HepG2 (cell line): ENCODE measurements around the gene BASP1. TPM values are rescaled to one million over a fixed set of nuclear protein-coding genes. Genes with fewer than 3 reads are reported as not detected.

ENCODE experiments used
- ARNT ChIP-seq: fragments of 450-650 bp; IDR thresholded peaks from 2 replicates; pipeline ENCODE4 v1.6.1; 2017
- MAFK ChIP-seq, 2 experiments: IDR thresholded peaks in 1 of 2; conservative IDR thresholded peaks in 1 of 2; 2 replicates each; pipeline ENCODE4 v1.6.1; 2011; ENCODE audit warnings: improper control_type of control experiment in 2 of 2, low read length in 2 of 2
- PCBP1 ChIP-seq: fragments of 200-400 bp; formaldehyde crosslinking; IDR thresholded peaks from 2 replicates; pipeline ENCODE4 v1.6.1; 2017; ENCODE audit warnings: mild to moderate bottlenecking, low read depth, low read length, borderline replicate concordance
- PHB2 ChIP-seq: fragments of 450-650 bp; IDR thresholded peaks from 2 replicates; pipeline ENCODE4 v1.6.1; 2018; ENCODE audit not compliant: partially characterized antibody
- polyA plus RNA-seq, 8 experiments: library from polyadenylated mRNA; depleted of rRNA in 3 of 8; stranded (reverse) in 7 of 8; unstranded in 1 of 8; fragments of >200 nt; fragmentation: Illumina TruSeq in 4 of 8; extraction: Trizol in 4 of 8; gene quantifications; 2 replicates each; pipeline versions ENCODE4 v1.2.1 to v1.2.3, GENCODE V29; 2011 to 2016; ENCODE audit warnings: low read depth in 4 of 8, missing spikeins in 1 of 8, mixed read lengths in 1 of 8; ENCODE audit not compliant: insufficient read depth in 1 of 8
- total RNA-seq, 5 experiments: library from RNA; depleted of rRNA; stranded (reverse); fragments of >200 nt; fragmentation: Illumina TruSeq; extraction: Trizol; gene quantifications; 2 replicates each; pipeline ENCODE4 v1.2.3, GENCODE V29; 2016; ENCODE audit warnings: low read depth in 1 of 5
- TF ChIP-seq, protein P1 (sequence below): sonication (generic); formaldehyde crosslinking; IDR thresholded peaks from 2 replicates; pipeline ENCODE4 v1.8.0; 2022; ENCODE audit warnings: missing genetic modification reagents, mild to moderate bottlenecking, borderline replicate concordance
- TF ChIP-seq, protein P2 (sequence below): fragments of 450-650 bp; IDR thresholded peaks from 2 replicates; pipeline ENCODE4 v1.6.1; 2016
- TF ChIP-seq, protein P3 (sequence below): sonication (generic); formaldehyde crosslinking; IDR thresholded peaks from one replicate; pipeline ENCODE4 v1.5.1; 2020; ENCODE audit warnings: mild to moderate bottlenecking, missing genetic modification reagents; ENCODE audit errors: not compliant biosample characterization

The BASP1 gene
- total and polyA plus RNA-seq, 2 of the 13 experiments (the other 11 are each of a cell fraction or from before 2014, with no cell fraction given) = 0.04 TPM; not detected in 1

DNA sequence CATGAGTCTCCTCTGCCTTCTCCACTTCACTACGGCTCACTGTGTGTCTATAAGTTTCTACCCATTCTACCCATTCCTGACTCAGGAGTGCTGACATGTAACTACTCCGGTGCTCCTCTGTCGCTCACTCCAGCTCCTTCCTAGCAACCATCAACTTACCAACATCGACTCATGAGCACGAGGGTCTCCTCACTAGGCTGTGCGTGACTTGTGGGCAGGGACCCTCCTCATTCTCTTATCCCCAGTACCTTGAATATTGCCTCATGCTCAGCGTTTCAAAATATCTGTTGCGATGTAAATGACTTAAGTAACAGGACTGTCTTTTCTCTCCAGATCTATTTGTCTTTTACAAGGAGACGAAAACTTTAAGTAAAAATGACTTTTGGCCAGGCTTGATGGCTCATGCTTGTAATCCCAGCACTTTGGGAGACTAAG is 73.1 kb downstream of the BASP1 start (continued):
- TF ChIP-seq, protein P1, sequence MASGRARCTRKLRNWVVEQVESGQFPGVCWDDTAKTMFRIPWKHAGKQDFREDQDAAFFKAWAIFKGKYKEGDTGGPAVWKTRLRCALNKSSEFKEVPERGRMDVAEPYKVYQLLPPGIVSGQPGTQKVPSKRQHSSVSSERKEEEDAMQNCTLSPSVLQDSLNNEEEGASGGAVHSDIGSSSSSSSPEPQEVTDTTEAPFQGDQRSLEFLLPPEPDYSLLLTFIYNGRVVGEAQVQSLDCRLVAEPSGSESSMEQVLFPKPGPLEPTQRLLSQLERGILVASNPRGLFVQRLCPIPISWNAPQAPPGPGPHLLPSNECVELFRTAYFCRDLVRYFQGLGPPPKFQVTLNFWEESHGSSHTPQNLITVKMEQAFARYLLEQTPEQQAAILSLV (CRISPR knock-in tag) = no peak
- TF ChIP-seq, protein P2, sequence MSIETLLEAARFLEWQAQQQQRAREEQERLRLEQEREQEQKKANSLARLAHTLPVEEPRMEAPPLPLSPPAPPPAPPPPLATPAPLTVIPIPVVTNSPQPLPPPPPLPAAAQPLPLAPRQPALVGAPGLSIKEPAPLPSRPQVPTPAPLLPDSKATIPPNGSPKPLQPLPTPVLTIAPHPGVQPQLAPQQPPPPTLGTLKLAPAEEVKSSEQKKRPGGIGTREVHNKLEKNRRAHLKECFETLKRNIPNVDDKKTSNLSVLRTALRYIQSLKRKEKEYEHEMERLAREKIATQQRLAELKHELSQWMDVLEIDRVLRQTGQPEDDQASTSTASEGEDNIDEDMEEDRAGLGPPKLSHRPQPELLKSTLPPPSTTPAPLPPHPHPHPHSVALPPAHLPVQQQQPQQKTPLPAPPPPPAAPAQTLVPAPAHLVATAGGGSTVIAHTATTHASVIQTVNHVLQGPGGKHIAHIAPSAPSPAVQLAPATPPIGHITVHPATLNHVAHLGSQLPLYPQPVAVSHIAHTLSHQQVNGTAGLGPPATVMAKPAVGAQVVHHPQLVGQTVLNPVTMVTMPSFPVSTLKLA = no peak
- TF ChIP-seq ARNT (no peak), MAFK (conservative IDR thresholded peaks at IDR 0.05 in 1 of 2, IDR thresholded peaks at IDR 0.05 in 1 of 2; ENCODE audit: low read length in 2 of 2) (no peak), PCBP1 (no peak), PHB2 (no peak)
- TF ChIP-seq, protein P3, sequence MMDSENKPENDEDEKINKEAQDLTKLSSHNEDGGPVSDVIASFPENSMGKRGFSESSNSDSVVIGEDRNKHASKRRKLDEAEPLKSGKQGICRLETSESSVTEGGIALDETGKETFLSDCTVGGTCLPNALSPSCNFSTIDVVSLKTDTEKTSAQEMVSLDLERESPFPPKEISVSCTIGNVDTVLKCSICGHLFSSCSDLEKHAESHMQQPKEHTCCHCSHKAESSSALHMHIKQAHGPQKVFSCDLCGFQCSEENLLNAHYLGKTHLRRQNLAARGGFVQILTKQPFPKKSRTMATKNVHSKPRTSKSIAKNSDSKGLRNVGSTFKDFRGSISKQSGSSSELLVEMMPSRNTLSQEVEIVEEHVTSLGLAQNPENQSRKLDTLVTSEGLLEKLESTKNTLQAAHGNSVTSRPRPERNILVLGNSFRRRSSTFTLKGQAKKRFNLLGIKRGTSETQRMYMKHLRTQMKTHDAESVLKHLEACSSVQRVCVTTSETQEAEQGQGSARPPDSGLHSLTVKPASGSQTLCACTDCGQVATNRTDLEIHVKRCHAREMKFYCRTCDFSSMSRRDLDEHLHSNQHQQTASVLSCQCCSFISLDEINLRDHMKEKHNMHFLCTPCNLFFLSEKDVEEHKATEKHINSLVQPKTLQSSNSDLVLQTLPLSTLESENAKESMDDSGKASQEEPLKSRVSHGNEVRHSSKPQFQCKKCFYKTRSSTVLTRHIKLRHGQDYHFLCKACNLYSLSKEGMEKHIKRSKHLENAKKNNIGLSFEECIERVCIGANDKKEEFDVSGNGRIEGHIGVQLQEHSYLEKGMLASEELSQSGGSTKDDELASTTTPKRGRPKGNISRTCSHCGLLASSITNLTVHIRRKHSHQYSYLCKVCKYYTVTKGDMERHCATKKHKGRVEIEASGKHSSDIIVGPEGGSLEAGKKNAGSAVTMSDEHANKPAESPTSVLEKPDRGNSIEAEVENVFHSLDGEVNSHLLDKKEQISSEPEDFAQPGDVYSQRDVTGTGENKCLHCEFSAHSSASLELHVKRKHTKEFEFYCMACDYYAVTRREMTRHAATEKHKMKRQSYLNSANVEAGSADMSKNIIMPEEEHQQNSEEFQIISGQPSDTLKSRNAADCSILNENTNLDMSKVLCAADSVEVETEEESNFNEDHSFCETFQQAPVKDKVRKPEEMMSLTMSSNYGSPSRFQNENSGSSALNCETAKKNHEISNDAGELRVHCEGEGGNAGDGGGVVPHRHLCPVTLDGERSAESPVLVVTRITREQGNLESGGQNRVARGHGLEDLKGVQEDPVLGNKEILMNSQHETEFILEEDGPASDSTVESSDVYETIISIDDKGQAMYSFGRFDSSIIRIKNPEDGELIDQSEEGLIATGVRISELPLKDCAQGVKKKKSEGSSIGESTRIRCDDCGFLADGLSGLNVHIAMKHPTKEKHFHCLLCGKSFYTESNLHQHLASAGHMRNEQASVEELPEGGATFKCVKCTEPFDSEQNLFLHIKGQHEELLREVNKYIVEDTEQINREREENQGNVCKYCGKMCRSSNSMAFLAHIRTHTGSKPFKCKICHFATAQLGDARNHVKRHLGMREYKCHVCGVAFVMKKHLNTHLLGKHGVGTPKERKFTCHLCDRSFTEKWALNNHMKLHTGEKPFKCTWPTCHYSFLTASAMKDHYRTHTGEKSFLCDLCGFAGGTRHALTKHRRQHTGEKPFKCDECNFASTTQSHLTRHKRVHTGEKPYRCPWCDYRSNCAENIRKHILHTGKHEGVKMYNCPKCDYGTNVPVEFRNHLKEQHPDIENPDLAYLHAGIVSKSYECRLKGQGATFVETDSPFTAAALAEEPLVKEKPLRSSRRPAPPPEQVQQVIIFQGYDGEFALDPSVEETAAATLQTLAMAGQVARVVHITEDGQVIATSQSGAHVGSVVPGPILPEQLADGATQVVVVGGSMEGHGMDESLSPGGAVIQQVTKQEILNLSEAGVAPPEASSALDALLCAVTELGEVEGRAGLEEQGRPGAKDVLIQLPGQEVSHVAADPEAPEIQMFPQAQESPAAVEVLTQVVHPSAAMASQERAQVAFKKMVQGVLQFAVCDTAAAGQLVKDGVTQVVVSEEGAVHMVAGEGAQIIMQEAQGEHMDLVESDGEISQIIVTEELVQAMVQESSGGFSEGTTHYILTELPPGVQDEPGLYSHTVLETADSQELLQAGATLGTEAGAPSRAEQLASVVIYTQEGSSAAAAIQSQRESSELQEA (CRISPR knock-in tag) = no peak
